Smooth muscle cell (in vitro differentiated cells): ENCODE data around the gene YOD1. TPM values are rescaled to one million over a fixed set of nuclear protein-coding genes. Genes with fewer than 3 reads are reported as not detected.

Source experiments
- DNase-seq: peaks from one replicate; lab custom pipeline; 2025; ENCODE audit not compliant: unreplicated experiment; lab: John Stamatoyannopoulos, UW
- H2AFZ ChIP-seq: fragments of 200-600 bp; sonication (generic); 2 replicates; pipeline ENCODE4 v1.6.0; 2016; ENCODE audit warnings: antibody characterized with exemption, low read depth, mild to moderate bottlenecking
- H3F3A ChIP-seq: fragments of 200-600 bp; sonication (generic); 2 replicates; pipeline ENCODE4 v1.6.0; 2017; ENCODE audit warnings: antibody characterized with exemption, low read depth
- H3K27ac ChIP-seq: fragments of 200-600 bp; sonication (generic); 2 replicates; pipeline ENCODE4 v1.5.1; 2016; ENCODE audit warnings: low read depth, mild to moderate bottlenecking
- H3K27me3 ChIP-seq: fragments of 200-600 bp; sonication (generic); 2 replicates; pipeline ENCODE4 v1.6.1; 2016; ENCODE audit warnings: low read depth, mild to moderate bottlenecking
- H3K36me3 ChIP-seq: fragments of 200-600 bp; sonication (generic); 2 replicates; pipeline ENCODE4 v1.5.1; 2016; ENCODE audit warnings: low read depth
- H3K4me1 ChIP-seq: fragments of 200-600 bp; sonication (generic); 2 replicates; pipeline ENCODE4 v1.5.1; 2016; ENCODE audit warnings: low read depth
- H3K4me2 ChIP-seq: fragments of 200-600 bp; sonication (generic); 2 replicates; pipeline ENCODE4 v1.6.0; 2016; ENCODE audit warnings: mild to moderate bottlenecking
- H3K4me3 ChIP-seq: fragments of 200-600 bp; sonication (generic); 2 replicates; pipeline ENCODE4 v1.5.1; 2016; ENCODE audit warnings: mild to moderate bottlenecking
- H3K79me2 ChIP-seq: fragments of 200-600 bp; sonication (generic); 2 replicates; pipeline ENCODE4 v1.6.0; 2016; ENCODE audit warnings: low read depth, mild to moderate bottlenecking
- H3K9ac ChIP-seq: fragments of 200-600 bp; sonication (generic); 2 replicates; pipeline ENCODE4 v1.6.0; 2016; ENCODE audit warnings: low read depth
- H3K9me3 ChIP-seq: fragments of 200-600 bp; sonication (generic); replicated peaks from 2 replicates; pipeline ENCODE4 v1.5.1; 2016; ENCODE audit warnings: low read depth
- H4K20me1 ChIP-seq: fragments of 200-600 bp; sonication (generic); 2 replicates; pipeline ENCODE4 v1.6.0; 2016; ENCODE audit warnings: low read depth
- WGBS: methylation state at CpG from one replicate; pipeline ENCODE4 v1.1.7; 2016; ENCODE audit warnings: low lambda C conversion rate; 5-methylcytosine and 5-hydroxymethylcytosine counted together
- polyA plus RNA-seq: library from polyadenylated mRNA; unstranded; fragments of >200 nt; fragmentation: Nextera tagmentation; extraction: Ambion mirVana; gene quantifications from 2 replicates; pipeline ENCODE4 v1.2.1, GENCODE V29; 2016
- total RNA-seq: library from RNA; depleted of rRNA; stranded (reverse); fragments of >200 nt; gene quantifications from 2 replicates; pipeline ENCODE4 v1.2.3, GENCODE V29; 2014
- TF ChIP-seq, protein P1 (sequence below): fragments of 200-600 bp; sonication (generic); IDR thresholded peaks from 2 replicates; pipeline ENCODE4 v1.5.1; 2017; ENCODE audit warnings: borderline replicate concordance, mild to moderate bottlenecking, antibody characterized with exemption; ENCODE audit not compliant: insufficient read depth, poor library complexity, severe bottlenecking

Gene YOD1
- total and polyA plus RNA-seq, 2 experiments from 2014 or later: 3.8 to 31.9 TPM

- Histone ChIP-seq H3K9me3 (no peaks in the 10 kb centered on the region), H2AFZ (no peak overlapping the region), H3K4me1 (peaks cover 9% of the 10 kb centered on the region), H3K36me3 (no peaks in the 10 kb centered on the region), H3K4me2 (no peak overlapping the region), H4K20me1 (no peaks in the 10 kb centered on the region), H3K27ac (no peak overlapping the region), H3K27me3 (no peaks in the 10 kb centered on the region), H3K4me3 (no peak overlapping the region), H3F3A (no peaks in the 10 kb centered on the region), H3K79me2 (no peaks in the 10 kb centered on the region), H3K9ac (no peak overlapping the region)
- WGBS: 82% methylated on average over 4 of the region's 4 CpGs
- no peak for DNase-seq
- TF ChIP-seq, protein P1, sequence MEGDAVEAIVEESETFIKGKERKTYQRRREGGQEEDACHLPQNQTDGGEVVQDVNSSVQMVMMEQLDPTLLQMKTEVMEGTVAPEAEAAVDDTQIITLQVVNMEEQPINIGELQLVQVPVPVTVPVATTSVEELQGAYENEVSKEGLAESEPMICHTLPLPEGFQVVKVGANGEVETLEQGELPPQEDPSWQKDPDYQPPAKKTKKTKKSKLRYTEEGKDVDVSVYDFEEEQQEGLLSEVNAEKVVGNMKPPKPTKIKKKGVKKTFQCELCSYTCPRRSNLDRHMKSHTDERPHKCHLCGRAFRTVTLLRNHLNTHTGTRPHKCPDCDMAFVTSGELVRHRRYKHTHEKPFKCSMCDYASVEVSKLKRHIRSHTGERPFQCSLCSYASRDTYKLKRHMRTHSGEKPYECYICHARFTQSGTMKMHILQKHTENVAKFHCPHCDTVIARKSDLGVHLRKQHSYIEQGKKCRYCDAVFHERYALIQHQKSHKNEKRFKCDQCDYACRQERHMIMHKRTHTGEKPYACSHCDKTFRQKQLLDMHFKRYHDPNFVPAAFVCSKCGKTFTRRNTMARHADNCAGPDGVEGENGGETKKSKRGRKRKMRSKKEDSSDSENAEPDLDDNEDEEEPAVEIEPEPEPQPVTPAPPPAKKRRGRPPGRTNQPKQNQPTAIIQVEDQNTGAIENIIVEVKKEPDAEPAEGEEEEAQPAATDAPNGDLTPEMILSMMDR: no peak
These were observed 32.3 kb downstream of the YOD1 start for GRCh38 chr1:207018707-207019106.

DNA sequence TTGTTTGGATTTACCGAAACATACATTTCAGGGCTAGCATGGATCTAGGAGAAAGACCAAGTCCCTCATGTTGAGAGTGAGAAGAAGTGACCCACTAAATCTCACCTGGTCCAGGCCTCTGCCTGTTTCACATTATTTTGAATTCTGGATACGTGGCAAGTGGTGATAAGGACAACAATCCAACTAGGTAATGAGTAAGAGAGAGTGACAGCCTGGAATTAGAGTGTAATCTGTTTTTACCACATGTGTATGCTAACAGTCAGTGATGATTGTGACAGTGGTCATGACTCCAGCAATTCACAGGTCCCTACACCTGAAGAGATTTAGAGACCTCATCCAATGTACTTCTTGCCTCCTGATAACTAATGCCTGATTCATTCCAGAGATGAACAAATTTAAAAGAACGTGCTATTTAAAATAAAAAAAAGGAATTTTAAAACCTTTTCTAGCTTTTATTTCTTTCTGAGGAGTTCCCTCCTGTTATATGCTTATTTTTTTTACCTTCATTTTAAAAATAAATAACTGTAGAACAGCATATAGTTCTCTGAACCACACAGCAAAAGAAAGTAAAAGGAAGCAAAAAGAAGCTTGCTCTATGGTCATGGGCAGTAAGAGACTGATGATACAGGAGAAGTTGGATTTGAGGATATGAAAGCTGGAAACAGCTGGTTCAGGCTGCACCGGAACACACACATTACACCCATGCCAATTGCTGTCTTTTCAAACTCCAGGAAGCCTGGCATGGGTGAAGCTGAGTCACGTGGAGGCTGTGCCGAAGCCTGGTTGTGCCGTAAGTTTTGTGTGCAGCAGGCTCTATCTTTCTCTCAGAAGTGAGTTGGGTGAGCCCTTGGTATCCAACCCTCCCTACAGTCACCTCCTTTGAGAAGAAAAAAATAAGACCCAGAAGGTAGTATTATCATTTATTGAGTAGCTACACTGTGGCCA is 33.1 kb downstream of the YOD1 start:
- Histone ChIP-seq H3K36me3 (no peaks in the 10 kb centered on the region), H3K9ac (no peak overlapping the region), H3K79me2 (no peaks in the 10 kb centered on the region), H3K27me3 (no peaks in the 10 kb centered on the region), H2AFZ (no peak overlapping the region), H3K4me1 (peaks cover 9% of the 10 kb centered on the region), H3K4me2 (no peak overlapping the region), H3K27ac (no peak overlapping the region), H3K9me3 (no peaks in the 10 kb centered on the region), H3K4me3 (no peak overlapping the region), H3F3A (no peaks in the 10 kb centered on the region), H4K20me1 (no peaks in the 10 kb centered on the region)
- WGBS: 87% methylated on average over 7 of the region's 7 CpGs
- no peak for DNase-seq
- TF ChIP-seq, protein P1: no peak

- Histone ChIP-seq H3K9me3 (no peaks in the 10 kb centered on the region), H3K4me2 (no peak overlapping the region), H3K4me3 (no peak overlapping the region), H3F3A (no peaks in the 10 kb centered on the region), H4K20me1 (no peaks in the 10 kb centered on the region), H3K27me3 (no peaks in the 10 kb centered on the region), H3K36me3 (no peaks in the 10 kb centered on the region), H3K9ac (no peak overlapping the region), H3K79me2 (no peaks in the 10 kb centered on the region), H3K27ac (no peak overlapping the region), H2AFZ (no peak overlapping the region), H3K4me1 (peaks cover 6% of the 10 kb centered on the region)
- WGBS: 86% methylated on average over 3 of the region's 3 CpGs
- TF ChIP-seq, protein P1: no peak
- no peak for DNase-seq
These were observed 35.2 kb downstream of the YOD1 start for GRCh38 chr1:207015791-207016190.
